Stimulated activated memory B cell treated with anti-CD40 and anti-IgM and Interleukin-4, amounts not matched to agents 10 μg/mL and 1 μg/mL and 100 μg/mL, for 72 hours (primary cell): ENCODE data around the gene CALHM1.

ENCODE experiments used
- ATAC-seq: fragments of 150-1000 bp; cut with Tn5 transposase; 2 replicates; pipeline ENCODE4 v1.10.0; 2021
- H3K27ac Mint-ChIP-seq: one replicate; pipeline ENCODE4 v1.8.0; 2022; ENCODE audit warnings: mild to moderate bottlenecking, mixed read lengths
- H3K27me3 Mint-ChIP-seq: one replicate; pipeline ENCODE4 v1.8.0; 2022; ENCODE audit warnings: mixed read lengths
- H3K36me3 Mint-ChIP-seq: one replicate; pipeline ENCODE4 v1.8.0; 2022; ENCODE audit warnings: mixed read lengths
- H3K4me1 Mint-ChIP-seq: one replicate; pipeline ENCODE4 v1.8.0; 2022; ENCODE audit warnings: mixed read lengths
- H3K4me3 Mint-ChIP-seq: one replicate; pipeline ENCODE4 v1.8.0; 2022; ENCODE audit warnings: mild to moderate bottlenecking, moderate library complexity, mixed read lengths
- H3K9me3 Mint-ChIP-seq: one replicate; pipeline ENCODE4 v1.8.0; 2022; ENCODE audit warnings: mixed read lengths

CALHM1 gene

GRCh38 chr10:103451091-103451813, 7.4 kb downstream of the CALHM1 start:
- Mint-ChIP-seq H3K27ac (peak overlapping the region; percentile 88), H3K4me3 (peak overlapping the region; percentile 96), H3K4me1 (peaks cover 59% of the 10 kb centered on the region), H3K27me3 (no peaks in the 10 kb centered on the region), H3K36me3 (peaks cover 40% of the 10 kb centered on the region), H3K9me3 (no peaks in the 10 kb centered on the region)
- ATAC-seq: peak; percentile 17

DNA sequence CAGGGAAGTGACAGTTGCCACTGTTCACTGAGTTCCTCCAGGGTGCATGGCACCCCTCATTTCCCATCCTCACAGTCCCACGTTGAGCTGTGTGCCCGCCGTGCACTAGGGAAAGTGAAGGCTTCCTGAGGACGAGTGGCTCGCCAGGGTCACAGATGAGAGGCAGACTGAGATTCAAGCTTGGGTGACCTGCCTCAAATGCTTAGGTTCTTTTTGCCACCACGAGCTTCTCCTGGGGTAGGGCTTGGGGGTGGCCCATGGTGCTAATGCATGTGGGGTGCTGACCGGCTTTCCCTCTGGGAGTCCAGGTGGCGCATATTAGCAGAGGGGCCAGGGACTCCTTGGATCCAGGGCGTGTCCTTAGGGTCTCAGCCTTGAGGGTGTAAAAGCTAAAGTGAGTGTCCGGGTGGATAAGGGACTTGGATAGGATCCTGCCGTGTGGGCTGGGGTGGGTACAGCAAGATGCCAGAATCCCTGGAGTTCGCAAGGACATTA, 8.5 kb downstream of the CALHM1 start:
- ATAC-seq: no peak
- H3K36me3 Mint-ChIP-seq: peaks cover 46% of the 10 kb centered on the region
- peak overlapping the region; percentile 88 for H3K27ac Mint-ChIP-seq
- H3K4me1 Mint-ChIP-seq: peaks cover 59% of the 10 kb centered on the region
- peak overlapping the region; percentile 96 for H3K4me3 Mint-ChIP-seq
- H3K9me3 Mint-ChIP-seq: no peaks in the 10 kb centered on the region
- H3K27me3 Mint-ChIP-seq: no peaks in the 10 kb centered on the region

DNA sequence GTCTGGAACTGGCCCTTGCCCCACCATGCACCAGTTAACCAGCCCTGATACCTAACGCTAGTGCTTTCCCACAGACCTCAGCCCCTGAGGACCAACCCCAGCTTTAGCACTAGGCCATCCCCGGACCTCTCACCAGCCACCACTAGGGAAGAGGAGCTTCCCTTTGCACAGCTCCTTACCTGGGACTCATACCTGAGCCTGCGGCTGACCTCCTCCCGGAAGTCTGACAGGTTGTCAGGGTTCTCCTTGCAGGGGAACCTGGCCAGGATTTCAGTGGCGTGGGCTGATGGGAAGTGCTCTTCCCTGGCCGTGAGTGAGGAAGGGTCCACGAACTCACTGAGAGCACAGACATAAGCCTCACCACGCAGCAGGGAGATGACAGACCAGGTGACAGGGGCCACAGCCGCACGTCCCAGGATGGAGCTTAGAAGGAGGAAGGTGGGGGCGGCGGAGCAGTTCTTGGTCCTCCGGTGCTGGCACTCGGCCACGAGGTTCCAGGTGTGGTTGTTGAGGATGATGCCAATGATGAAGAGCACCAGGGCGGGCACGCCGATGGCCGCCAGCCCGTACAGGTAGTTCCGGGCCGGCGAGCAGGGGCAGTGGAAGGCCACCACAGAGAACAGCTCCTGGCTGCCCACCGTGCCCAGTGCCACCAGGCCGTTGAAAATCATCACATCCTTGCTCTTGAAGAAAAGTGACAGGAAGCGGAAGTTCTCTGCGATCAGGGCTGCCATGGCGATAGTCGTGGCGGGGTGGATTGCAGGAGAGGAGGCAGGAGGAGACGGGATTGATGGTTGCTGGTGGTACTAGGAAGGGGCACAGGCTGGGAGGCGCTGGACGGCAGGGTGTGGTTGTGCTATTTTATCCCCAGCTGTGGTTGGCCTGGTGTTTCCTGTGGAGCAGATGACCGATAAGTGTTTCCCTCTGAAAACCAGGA, 9.2 kb downstream of the CALHM1 start:
- no peaks in the 10 kb centered on the region for H3K27me3 Mint-ChIP-seq
- H3K4me1 Mint-ChIP-seq: peaks cover 59% of the 10 kb centered on the region

DNA sequence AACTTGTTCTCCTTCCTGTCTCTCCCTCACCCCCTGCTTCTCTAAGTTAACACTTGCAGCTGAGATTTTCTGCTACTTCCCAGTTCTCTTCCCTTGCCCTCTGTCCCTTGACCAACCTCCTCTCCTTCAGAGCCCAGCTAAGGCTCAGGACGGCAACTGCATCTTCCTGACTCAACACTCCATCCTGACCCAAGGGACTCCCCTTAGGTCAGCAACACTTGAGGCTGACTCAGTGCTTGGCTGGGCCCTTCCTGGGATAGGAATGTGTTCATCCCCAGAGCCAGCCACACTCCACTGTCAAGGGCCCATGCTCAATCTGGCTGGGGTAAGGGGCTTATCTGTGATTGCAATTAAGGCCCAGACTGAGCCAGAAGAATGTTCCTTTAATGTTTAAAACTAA, 10.0 kb downstream of the CALHM1 start:
- peaks cover 60% of the 10 kb centered on the region for H3K36me3 Mint-ChIP-seq
- no peaks in the 10 kb centered on the region for H3K27me3 Mint-ChIP-seq
- no peaks in the 10 kb centered on the region for H3K9me3 Mint-ChIP-seq
- H3K27ac Mint-ChIP-seq: peak overlapping the region; percentile 88
- no peak for ATAC-seq
- no peak overlapping the region for H3K4me3 Mint-ChIP-seq
- peaks cover 58% of the 10 kb centered on the region for H3K4me1 Mint-ChIP-seq

More for the DNA sequence above, 9.2 kb downstream of the CALHM1 start:
- no peak for ATAC-seq
- Mint-ChIP-seq H3K4me3 (peak overlapping the region; percentile 38), H3K27ac (peak overlapping the region; percentile 88), H3K9me3 (no peaks in the 10 kb centered on the region), H3K36me3 (peaks cover 52% of the 10 kb centered on the region)

GRCh38 chr10:103447187-103447586, 11.5 kb downstream of the CALHM1 start:
- H3K9me3 Mint-ChIP-seq: no peaks in the 10 kb centered on the region
- no peaks in the 10 kb centered on the region for H3K27me3 Mint-ChIP-seq
- H3K27ac Mint-ChIP-seq: peak overlapping the region; percentile 88
- peaks cover 68% of the 10 kb centered on the region for H3K36me3 Mint-ChIP-seq
- H3K4me1 Mint-ChIP-seq: peaks cover 42% of the 10 kb centered on the region
- ATAC-seq: no peak
- peak overlapping the region; percentile 21 for H3K4me3 Mint-ChIP-seq

DNA sequence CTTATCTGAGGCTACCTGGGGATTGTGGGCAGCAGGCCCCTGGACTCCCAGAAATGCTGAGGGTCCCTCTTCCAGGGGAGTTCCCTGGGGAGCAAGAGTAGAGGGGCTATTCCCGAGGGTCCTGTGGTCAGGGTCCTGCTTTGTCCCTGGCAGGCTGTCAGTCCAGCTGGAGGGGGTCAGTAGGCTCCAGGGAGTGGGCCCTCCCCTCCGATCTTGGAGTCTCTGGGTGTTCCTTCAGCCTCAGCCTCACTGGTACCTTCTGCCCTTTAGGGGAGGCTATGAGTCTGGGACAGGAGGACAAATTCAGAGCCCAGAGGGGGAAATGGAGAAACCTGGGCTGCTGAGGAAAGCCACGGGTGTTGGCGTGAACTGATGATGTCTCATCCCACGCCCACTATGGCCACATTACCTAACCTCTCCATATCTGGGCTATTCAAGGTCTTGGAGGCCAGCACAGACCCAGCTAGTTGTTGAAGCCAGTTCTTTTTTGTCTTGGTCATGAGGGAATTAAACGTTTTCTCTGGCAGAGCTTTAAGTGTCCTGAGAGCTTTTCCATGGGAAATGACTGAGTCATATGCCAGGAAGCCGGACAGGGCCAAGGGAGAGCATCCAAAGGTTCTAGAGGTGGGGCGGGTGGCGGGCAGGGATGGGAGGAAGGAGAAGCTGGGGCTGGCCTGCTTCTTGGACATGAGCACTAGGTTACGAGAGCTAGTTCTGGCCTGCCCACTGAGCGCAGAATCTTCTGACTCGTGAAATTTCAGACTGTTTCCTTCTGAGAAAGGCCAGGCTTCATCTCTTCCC, 12.7 kb downstream of the CALHM1 start:
- no peak for ATAC-seq
- H3K4me1 Mint-ChIP-seq: peaks cover 35% of the 10 kb centered on the region
- no peak overlapping the region for H3K4me3 Mint-ChIP-seq

GRCh38 chr10:103445366-103445765, 13.3 kb downstream of the CALHM1 start:
- H3K4me3 Mint-ChIP-seq: no peak overlapping the region
- H3K27me3 Mint-ChIP-seq: no peaks in the 10 kb centered on the region
- peaks cover 29% of the 10 kb centered on the region for H3K4me1 Mint-ChIP-seq
- no peak for ATAC-seq
- H3K36me3 Mint-ChIP-seq: peaks cover 79% of the 10 kb centered on the region
- H3K27ac Mint-ChIP-seq: peak overlapping the region; percentile 42
- no peaks in the 10 kb centered on the region for H3K9me3 Mint-ChIP-seq

More for the DNA sequence above, 12.7 kb downstream of the CALHM1 start:
- peaks cover 74% of the 10 kb centered on the region for H3K36me3 Mint-ChIP-seq
- H3K27ac Mint-ChIP-seq: no peak overlapping the region
- H3K9me3 Mint-ChIP-seq: no peaks in the 10 kb centered on the region
- H3K27me3 Mint-ChIP-seq: no peaks in the 10 kb centered on the region

DNA sequence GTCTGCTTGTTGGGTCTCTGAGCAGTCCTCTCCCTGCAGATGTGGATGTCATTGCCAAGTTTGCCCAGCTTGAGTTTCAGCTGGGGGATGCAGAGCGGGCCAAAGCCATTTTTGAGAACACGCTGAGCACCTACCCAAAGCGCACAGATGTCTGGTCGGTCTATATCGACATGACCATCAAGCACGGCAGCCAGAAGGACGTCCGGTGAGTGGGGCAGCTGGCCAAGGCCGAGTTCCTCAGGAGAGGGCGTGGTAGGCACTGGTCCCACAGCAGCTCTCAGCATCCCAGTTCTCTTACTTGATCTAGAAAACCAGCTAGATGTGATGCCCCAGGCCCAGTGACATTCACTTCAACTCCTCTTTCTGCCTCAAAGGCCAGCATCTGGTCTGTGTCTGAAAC, 14.2 kb downstream of the CALHM1 start:
- Mint-ChIP-seq H3K27ac (peak overlapping the region; percentile 42), H3K36me3 (peaks cover 79% of the 10 kb centered on the region)
- ATAC-seq: no peak

GRCh38 chr10:103443475-103444185, 15.1 kb downstream of the CALHM1 start:
- Mint-ChIP-seq H3K4me1 (peaks cover 11% of the 10 kb centered on the region), H3K27ac (peak overlapping the region; percentile 35), H3K27me3 (no peaks in the 10 kb centered on the region), H3K4me3 (no peak overlapping the region), H3K36me3 (peaks cover 74% of the 10 kb centered on the region), H3K9me3 (no peaks in the 10 kb centered on the region)
- ATAC-seq: no peak

More for the DNA sequence above, 14.2 kb downstream of the CALHM1 start:
- no peaks in the 10 kb centered on the region for H3K27me3 Mint-ChIP-seq
- peaks cover 20% of the 10 kb centered on the region for H3K4me1 Mint-ChIP-seq
- no peaks in the 10 kb centered on the region for H3K9me3 Mint-ChIP-seq
- no peak overlapping the region for H3K4me3 Mint-ChIP-seq

GRCh38 chr10:103442031-103442461, 16.7 kb downstream of the CALHM1 start:
- H3K4me1 Mint-ChIP-seq: no peaks in the 10 kb centered on the region
- no peaks in the 10 kb centered on the region for H3K27me3 Mint-ChIP-seq
- peaks cover 73% of the 10 kb centered on the region for H3K36me3 Mint-ChIP-seq
- no peaks in the 10 kb centered on the region for H3K9me3 Mint-ChIP-seq
- ATAC-seq: no peak
- peak overlapping the region; percentile 65 for H3K27ac Mint-ChIP-seq
- no peak overlapping the region for H3K4me3 Mint-ChIP-seq

DNA sequence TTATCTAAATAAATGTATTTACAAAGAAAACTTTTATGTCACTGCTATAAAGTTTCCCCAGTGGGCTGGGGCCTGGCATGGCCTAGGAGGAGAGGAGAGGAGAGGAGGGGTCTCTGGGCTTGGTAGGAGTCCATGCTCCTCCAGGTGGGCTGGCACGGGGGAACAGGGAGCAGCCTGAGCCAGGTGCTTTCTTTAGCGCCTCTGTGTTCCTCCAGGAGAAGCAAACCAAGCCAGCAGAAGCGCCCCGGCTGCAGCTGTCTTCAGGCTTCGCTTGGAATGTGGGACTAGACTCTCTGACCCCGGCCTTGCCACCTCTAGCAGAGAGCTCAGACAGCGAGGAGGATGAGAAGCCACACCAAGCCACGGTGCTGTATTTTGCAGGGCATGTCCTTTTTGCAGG, 17.1 kb downstream of the CALHM1 start:
- Mint-ChIP-seq H3K27me3 (no peaks in the 10 kb centered on the region), H3K36me3 (peaks cover 73% of the 10 kb centered on the region), H3K4me3 (no peak overlapping the region), H3K27ac (peak overlapping the region; percentile 65), H3K4me1 (no peaks in the 10 kb centered on the region), H3K9me3 (no peaks in the 10 kb centered on the region)
- no peak for ATAC-seq

- peaks cover 73% of the 10 kb centered on the region for H3K36me3 Mint-ChIP-seq
- no peak overlapping the region for H3K4me3 Mint-ChIP-seq
- no peaks in the 10 kb centered on the region for H3K27me3 Mint-ChIP-seq
- no peaks in the 10 kb centered on the region for H3K9me3 Mint-ChIP-seq
- H3K4me1 Mint-ChIP-seq: no peaks in the 10 kb centered on the region
- no peak overlapping the region for H3K27ac Mint-ChIP-seq
- no peak for ATAC-seq
Measured at GRCh38 chr10:103441206-103441605, 17.5 kb downstream of the CALHM1 start.

DNA sequence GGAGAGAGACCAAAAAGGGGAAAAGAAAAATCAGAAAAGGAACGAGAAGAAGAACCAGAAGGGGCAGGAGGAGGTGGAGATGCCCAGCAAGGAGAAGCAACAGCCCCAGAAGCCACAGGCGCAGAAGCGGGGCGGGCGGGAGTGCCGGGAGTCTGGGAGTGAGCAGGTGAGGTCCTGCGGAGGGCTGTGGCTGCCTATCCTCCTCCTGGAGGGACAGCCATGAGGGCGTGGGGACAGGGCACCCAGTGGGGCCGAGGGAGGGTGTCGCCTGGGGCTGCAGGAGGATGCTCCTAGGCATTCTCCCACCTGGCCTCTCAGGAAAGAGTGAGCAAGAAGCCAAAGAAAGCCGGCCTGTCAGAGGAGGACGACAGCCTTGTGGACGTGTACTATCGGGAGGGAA, 18.3 kb downstream of the CALHM1 start:
- no peaks in the 10 kb centered on the region for H3K4me1 Mint-ChIP-seq
- H3K9me3 Mint-ChIP-seq: no peaks in the 10 kb centered on the region
- no peaks in the 10 kb centered on the region for H3K27me3 Mint-ChIP-seq
- peaks cover 71% of the 10 kb centered on the region for H3K36me3 Mint-ChIP-seq
- H3K4me3 Mint-ChIP-seq: no peak overlapping the region
- ATAC-seq: no peak
- peak overlapping the region; percentile 57 for H3K27ac Mint-ChIP-seq

- no peaks in the 10 kb centered on the region for H3K9me3 Mint-ChIP-seq
- peaks cover 71% of the 10 kb centered on the region for H3K36me3 Mint-ChIP-seq
- H3K4me3 Mint-ChIP-seq: no peak overlapping the region
- peak overlapping the region; percentile 57 for H3K27ac Mint-ChIP-seq
- H3K27me3 Mint-ChIP-seq: no peaks in the 10 kb centered on the region
- no peak for ATAC-seq
- no peaks in the 10 kb centered on the region for H3K4me1 Mint-ChIP-seq
Measured at GRCh38 chr10:103439776-103440175, 18.9 kb downstream of the CALHM1 start.
